Tibial artery (tissue), 4 donors: ENCODE data around the gene REG4.

ENCODE experiments used
- DNase-seq, 2 donors: peaks; one replicate each; pipeline ENCODE4 v3.0.0-alpha.2; 2019
- H3K27ac ChIP-seq, 2 donors: fragments of 200-600 bp; sonication (generic) in 1 of 2; 1 replicate in 1 of 2; 2 replicates in 1 of 2; pipeline ENCODE4 v1.5.1; 2018 to 2019; ENCODE audit warnings: mild to moderate bottlenecking in 1 of 2
- H3K27me3 ChIP-seq, 2 donors: fragments of 200-600 bp; sonication (generic) in 1 of 2; one replicate each; pipeline versions ENCODE4 v1.5.1 to v1.6.0; 2016 to 2019
- H3K36me3 ChIP-seq, 3 donors: fragments of 200-600 bp; sonication (generic) in 2 of 3; one replicate each; pipeline ENCODE4 v1.5.1; 2016 to 2019; ENCODE audit warnings: mild to moderate bottlenecking in 2 of 3
- H3K4me1 ChIP-seq, 4 donors: fragments of 200-600 bp; sonication (generic) in 2 of 4; 1 replicate in 3 of 4; 2 replicates in 1 of 4; pipeline ENCODE4 v1.5.1; 2016 to 2019
- H3K4me3 ChIP-seq, 2 donors: fragments of 200-600 bp; sonication (generic) in 1 of 2; 1 replicate in 1 of 2; 2 replicates in 1 of 2; pipeline ENCODE4 v1.5.1; 2018 to 2019; ENCODE audit warnings: mild to moderate bottlenecking in 2 of 2
- H3K9me3 ChIP-seq, 3 donors: fragments of 200-600 bp; sonication (generic) in 1 of 3; one replicate each; pipeline ENCODE4 v1.5.1; 2016 to 2019
- CTCF ChIP-seq, 2 experiments: fragments of 200-600 bp in 1 of 2; fragments of 450-650 bp in 1 of 2; IDR thresholded peaks; one replicate each; pipeline ENCODE4 v1.5.1; 2017 to 2019; ENCODE audit warnings: antibody characterized with exemption in 2 of 2, mild to moderate bottlenecking in 1 of 2, moderate library complexity in 1 of 2
- intact Hi-C: fragments of 100-400 bp; cut with DNase I; formaldehyde crosslinking; loops from one replicate; pipeline ENCODE4 v1.15.0; 2023; ENCODE audit warnings: low total_unique reads

The REG4 gene

GRCh38 chr1:119768778-119769177, 42.5 kb downstream of the REG4 start, which contains the start of gene HMGCS2:
HMGCS2 (minus strand) TSS chr1:119768905; CDS start chr1:119768844, 61 bp downstream.
- Histone ChIP-seq H3K9me3 (no peaks in the 10 kb centered on the region), H3K27ac (no peak within 1 kb of the TSS), H3K27me3 (peaks cover 0 to 4% of the 10 kb centered on the region in 2 donors), H3K4me1 (no peaks in the 10 kb centered on the region), H3K4me3 (no peak within 1 kb of the TSS), H3K36me3 (no peaks in the 10 kb centered on the region)
- intact Hi-C loops = no loop called here
- no peak for DNase-seq
- TF ChIP-seq CTCF (IDR thresholded peaks at IDR 0.05) = no peak

- Histone ChIP-seq H3K27me3 (no peaks in the 10 kb centered on the region), H3K4me1 (no peaks in the 10 kb centered on the region), H3K27ac (no peak overlapping the region), H3K9me3 (no peaks in the 10 kb centered on the region), H3K36me3 (no peaks in the 10 kb centered on the region), H3K4me3 (no peak overlapping the region)
- no peak for TF ChIP-seq CTCF (IDR thresholded peaks at IDR 0.05)
- intact Hi-C loops = no loop called here
- no peak for DNase-seq
Observed at GRCh38 chr1:119767486-119767885, 43.8 kb downstream of the REG4 start.

GRCh38 chr1:119766374-119766794, 44.9 kb downstream of the REG4 start:
- intact Hi-C loops = no loop called here
- no peak for TF ChIP-seq CTCF (IDR thresholded peaks at IDR 0.05)
- Histone ChIP-seq H3K36me3 (no peaks in the 10 kb centered on the region), H3K4me1 (no peaks in the 10 kb centered on the region), H3K4me3 (no peak overlapping the region), H3K27me3 (no peaks in the 10 kb centered on the region), H3K27ac (no peak overlapping the region), H3K9me3 (no peaks in the 10 kb centered on the region)
- DNase-seq = no peak

GRCh38 chr1:119764220-119764619, 47.0 kb downstream of the REG4 start:
- H3K9me3 ChIP-seq = no peaks in the 10 kb centered on the region
- no peak overlapping the region for H3K27ac ChIP-seq
- no peaks in the 10 kb centered on the region for H3K36me3 ChIP-seq
- no peak for TF ChIP-seq CTCF (IDR thresholded peaks at IDR 0.05)
- DNase-seq = no peak
- no peak overlapping the region for H3K4me3 ChIP-seq
- intact Hi-C loops = no loop called here
- H3K4me1 ChIP-seq = no peaks in the 10 kb centered on the region
- no peaks in the 10 kb centered on the region for H3K27me3 ChIP-seq

- Histone ChIP-seq H3K27ac (no peak overlapping the region), H3K27me3 (no peaks in the 10 kb centered on the region), H3K36me3 (no peaks in the 10 kb centered on the region), H3K4me3 (no peak overlapping the region), H3K4me1 (no peaks in the 10 kb centered on the region), H3K9me3 (no peaks in the 10 kb centered on the region)
- intact Hi-C loops = no loop called here
- no peak for DNase-seq
- TF ChIP-seq CTCF (IDR thresholded peaks at IDR 0.05) = no peak
Observed at GRCh38 chr1:119762953-119763352, 48.3 kb downstream of the REG4 start.

- no peaks in the 10 kb centered on the region for H3K27me3 ChIP-seq
- no peaks in the 10 kb centered on the region for H3K4me1 ChIP-seq
- H3K4me3 ChIP-seq = no peak overlapping the region
- H3K27ac ChIP-seq = no peak overlapping the region
- DNase-seq = no peak
- TF ChIP-seq CTCF (IDR thresholded peaks at IDR 0.05) = no peak
- intact Hi-C loops = no loop called here
- H3K36me3 ChIP-seq = no peaks in the 10 kb centered on the region
- no peaks in the 10 kb centered on the region for H3K9me3 ChIP-seq
Observed at GRCh38 chr1:119762409-119762808, 48.9 kb downstream of the REG4 start.
